Cerebellar nuclear complex (tissue), 1 donor: ENCODE data around the gene PAOX.
"Not testable (repeated sequence)": the region's sequence is repeated elsewhere in the genome, so short reads cannot be mapped to it uniquely, and the experiment has no call there.

ENCODE experiments used
- DNase-seq, 2 experiments: peaks; one replicate each; lab custom pipeline; 2025; lab: John Stamatoyannopoulos, UW

Gene PAOX

GRCh38 chr10:133364645-133365431 is 14.2 kb upstream of the PAOX start:
- DNase-seq = peak in 1 of 2 experiments; percentile 39

- DNase-seq = peak in 1 of 2 experiments; percentile 19
These were observed 13.5 kb upstream of the PAOX start for GRCh38 chr10:133365461-133366129.

DNA sequence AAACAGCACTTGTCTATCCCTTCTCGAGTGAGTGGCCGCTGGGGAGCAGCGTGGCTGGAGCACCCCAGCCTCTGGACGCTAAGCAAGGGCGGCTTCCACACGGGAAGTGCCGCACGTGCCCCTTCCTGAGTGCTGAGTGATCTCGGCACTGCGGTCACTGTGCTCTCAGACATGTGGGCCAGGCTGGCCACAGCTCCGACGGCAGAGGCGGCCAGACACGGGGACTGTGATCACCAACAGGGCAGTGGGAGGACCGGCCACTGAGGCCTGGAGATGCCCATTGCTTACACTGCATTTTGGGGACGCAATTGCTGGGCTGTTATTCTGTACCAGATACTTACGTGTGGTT is 13.0 kb upstream of the PAOX start:
- DNase-seq = no peak

DNA sequence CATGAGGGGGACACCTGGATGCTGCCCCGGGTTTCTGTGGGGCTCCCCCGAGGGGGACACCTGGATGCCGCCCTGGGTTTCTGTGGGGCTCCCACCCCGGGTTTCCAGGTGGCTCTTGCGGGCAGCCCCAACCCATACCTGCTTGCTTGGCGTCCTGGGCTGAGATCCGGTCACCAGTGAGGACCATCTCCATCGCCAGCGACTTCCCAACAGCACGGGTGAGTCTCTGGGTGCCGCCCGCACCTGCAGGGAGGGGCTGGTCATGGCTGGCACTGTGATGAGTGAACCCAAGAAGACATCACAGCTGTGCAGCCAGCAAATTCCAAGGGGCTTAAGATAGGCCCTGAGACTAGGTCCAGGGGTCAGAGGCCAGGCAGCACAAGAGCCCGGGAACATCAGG is 12.3 kb upstream of the PAOX start:
- no peak for DNase-seq

GRCh38 chr10:133367461-133367860 is 11.6 kb upstream of the PAOX start:
- not testable (repeated sequence) for DNase-seq

DNA sequence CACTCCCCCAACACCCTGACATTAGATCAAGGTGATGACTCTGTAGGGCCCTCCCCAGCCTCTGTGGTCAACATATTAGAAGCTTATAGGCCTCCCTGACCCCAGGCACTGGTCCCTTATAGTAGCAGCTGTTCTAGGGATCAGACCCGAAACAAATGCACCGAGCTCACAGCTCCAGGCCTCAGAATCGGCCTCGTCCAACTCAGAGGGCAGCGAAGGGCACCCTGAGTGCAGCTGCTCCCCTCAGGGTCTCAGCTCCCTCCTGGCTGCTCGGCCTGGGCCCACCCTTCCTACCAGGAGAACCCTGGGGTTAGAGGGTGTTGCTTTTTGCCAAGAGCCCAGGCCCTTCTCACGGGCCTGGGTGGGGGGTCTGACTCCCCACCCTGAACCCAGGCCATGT is 10.9 kb upstream of the PAOX start:
- no peak for DNase-seq

DNA sequence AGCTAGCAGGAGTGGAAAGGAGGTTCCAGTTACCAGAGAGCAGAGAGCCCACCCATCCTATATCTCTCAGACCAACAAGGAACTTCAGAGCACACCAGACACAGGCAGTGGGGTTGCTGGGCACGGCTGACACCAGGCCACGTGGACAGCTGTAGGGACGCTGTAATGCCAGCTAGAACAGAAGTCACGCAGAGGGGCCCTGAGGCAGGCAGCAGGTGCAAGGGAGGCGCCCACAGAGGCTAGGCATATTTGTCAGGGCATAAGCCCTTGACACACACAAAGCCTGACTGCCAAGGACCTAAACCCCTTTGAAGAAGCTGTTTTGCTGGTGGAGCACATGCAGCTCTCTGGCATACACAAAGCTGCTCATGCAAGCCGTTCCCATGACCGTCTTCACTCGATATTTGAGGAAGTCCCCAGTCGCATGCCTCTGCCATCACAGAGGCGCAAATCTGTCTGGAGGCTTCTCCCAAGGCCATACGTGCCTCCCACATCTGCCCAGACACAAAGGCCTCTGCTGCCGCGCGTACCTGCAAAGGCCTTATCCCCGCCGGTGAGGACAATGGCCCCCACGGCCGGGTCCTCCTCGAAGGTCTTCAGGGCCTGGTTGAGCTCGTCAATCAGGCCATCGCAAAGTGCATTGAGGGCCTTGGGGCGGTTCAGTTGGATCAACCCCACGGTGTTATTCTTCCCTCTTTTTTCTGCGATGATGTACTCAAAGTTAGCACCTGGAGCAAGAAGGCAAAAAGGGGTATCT is 8.9 kb upstream of the PAOX start:
- no peak for DNase-seq

DNA sequence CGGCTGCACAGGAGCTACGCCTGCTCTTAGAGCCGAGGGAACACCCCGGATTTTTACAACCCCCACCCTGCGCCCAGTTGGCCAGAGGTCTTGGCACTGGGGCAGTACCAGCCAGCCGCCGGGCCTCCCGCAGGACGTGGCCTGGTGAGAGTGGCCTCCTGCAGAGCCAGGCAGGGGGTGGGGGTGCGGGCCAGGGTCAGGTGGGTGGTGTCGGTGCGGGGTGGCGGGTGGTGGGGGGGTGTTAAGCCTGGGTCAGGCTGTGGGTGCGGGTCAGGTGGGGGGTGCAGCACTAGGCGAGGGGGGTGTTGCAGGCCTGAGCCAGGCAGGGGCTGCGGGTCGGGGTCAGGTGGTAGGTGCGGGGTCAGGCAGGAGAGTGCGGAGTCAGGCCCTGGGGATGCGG is 6.6 kb upstream of the PAOX start:
- no peak for DNase-seq

GRCh38 chr10:133373174-133374090 is 5.6 kb upstream of the PAOX start, which contains the start of gene ECHS1:
TSS of gene ECHS1 (minus strand) at chr10:133373354. CDS start at chr10:133373333, 21 bp downstream.
- peak; percentile 49 to 50 for DNase-seq

GRCh38 chr10:133375357-133376115 is 3.5 kb upstream of the PAOX start:
- no peak for DNase-seq

GRCh38 chr10:133376183-133376582 is 2.9 kb upstream of the PAOX start:
- DNase-seq = not testable (repeated sequence)

- DNase-seq = no peak
These were observed 1.8 kb upstream of the PAOX start for GRCh38 chr10:133377025-133377817.

GRCh38 chr10:133377818-133378250 is 1.2 kb upstream of the PAOX start:
- no peak for DNase-seq

GRCh38 chr10:133378251-133379096 is 588 bp upstream of the PAOX start:
- peak in 1 of 2 experiments; percentile 11 for DNase-seq

- DNase-seq = no peak
These were observed 972 bp downstream of the PAOX start for GRCh38 chr10:133379801-133380666.

GRCh38 chr10:133381036-133381435 is 2.0 kb downstream of the PAOX start:
- no peak for DNase-seq

- DNase-seq = no peak
These were observed 4.5 kb downstream of the PAOX start for GRCh38 chr10:133383551-133383950.

- DNase-seq = no peak
These were observed 5.0 kb downstream of the PAOX start for GRCh38 chr10:133384071-133384470.
